HepG2 (cell line): ENCODE measurements around the gene AP2B1. TPM values are rescaled to one million over a fixed set of nuclear protein-coding genes. Genes with fewer than 3 reads are reported as not detected.

Experiments
- ATF4 ChIP-seq, 2 experiments: fragments of 450-650 bp in 1 of 2; sonication (generic) in 1 of 2; formaldehyde crosslinking; IDR thresholded peaks; 2 replicates each; pipeline versions ENCODE4 v1.5.0 to v1.8.0; 2020 to 2022; ENCODE audit warnings: mild to moderate bottlenecking in 1 of 2, missing genetic modification reagents in 1 of 2
- CHCHD3 ChIP-seq: sonication (generic); formaldehyde crosslinking; IDR thresholded peaks from 2 replicates; pipeline ENCODE4 v1.8.0; 2022; ENCODE audit warnings: mild to moderate bottlenecking, missing genetic modification reagents, moderate library complexity
- DZIP1 ChIP-seq: sonication (generic); formaldehyde crosslinking; IDR thresholded peaks from 2 replicates; pipeline ENCODE4 v1.5.0; 2020; ENCODE audit warnings: mild to moderate bottlenecking, missing genetic modification reagents
- NR1H2 ChIP-seq: sonication (generic); formaldehyde crosslinking; IDR thresholded peaks from 2 replicates; pipeline ENCODE4 v1.8.1; 2022; ENCODE audit warnings: low read depth, missing genetic modification reagents, borderline replicate concordance
- REPIN1 ChIP-seq: sonication (generic); formaldehyde crosslinking; IDR thresholded peaks from 2 replicates; pipeline ENCODE4 v1.8.0; 2022; ENCODE audit warnings: missing genetic modification reagents, low read depth, mild to moderate bottlenecking, borderline replicate concordance
- SATB2 ChIP-seq: sonication (generic); formaldehyde crosslinking; IDR thresholded peaks from 2 replicates; pipeline ENCODE4 v1.5.0; 2020; ENCODE audit warnings: missing genetic modification reagents
- SMARCC2 ChIP-seq: fragments of 450-650 bp; IDR thresholded peaks from 2 replicates; pipeline ENCODE4 v1.6.1; 2017; ENCODE audit warnings: antibody characterized with exemption, mild to moderate bottlenecking
- TGIF2 ChIP-seq: IDR thresholded peaks from 2 replicates; pipeline ENCODE4 v1.6.1; 2016; ENCODE audit warnings: control low read depth, missing compliant biosample characterization
- ZNF256 ChIP-seq: sonication (generic); formaldehyde crosslinking; conservative IDR thresholded peaks from 2 replicates; pipeline ENCODE4 v1.4.0; 2020; ENCODE audit warnings: missing genetic modification reagents
- ZNF350 ChIP-seq: sonication (generic); formaldehyde crosslinking; IDR thresholded peaks from 2 replicates; pipeline ENCODE4 v1.4.0; 2020; ENCODE audit warnings: mild to moderate bottlenecking, low read depth, missing genetic modification reagents, borderline replicate concordance
- ZNF512 ChIP-seq: sonication (generic); formaldehyde crosslinking; IDR thresholded peaks from 2 replicates; pipeline ENCODE4 v1.4.0; 2020; ENCODE audit warnings: mild to moderate bottlenecking, missing genetic modification reagents
- ZNF562 ChIP-seq: sonication (generic); formaldehyde crosslinking; IDR thresholded peaks from 2 replicates; pipeline ENCODE4 v1.8.0; 2022; ENCODE audit warnings: missing genetic modification reagents, borderline replicate concordance
- ZNF749 ChIP-seq: sonication (generic); formaldehyde crosslinking; IDR thresholded peaks from 2 replicates; pipeline ENCODE4 v1.8.0; 2022; ENCODE audit warnings: mild to moderate bottlenecking, missing genetic modification reagents, moderate library complexity, borderline replicate concordance
- ZSCAN22 ChIP-seq: sonication (generic); formaldehyde crosslinking; IDR thresholded peaks from 2 replicates; pipeline ENCODE4 v1.4.0; 2020; ENCODE audit warnings: mild to moderate bottlenecking, missing genetic modification reagents
- polyA plus RNA-seq, 8 experiments: library from polyadenylated mRNA; depleted of rRNA in 3 of 8; stranded (reverse) in 7 of 8; unstranded in 1 of 8; fragments of >200 nt; fragmentation: Illumina TruSeq in 4 of 8; extraction: Trizol in 4 of 8; gene quantifications; 2 replicates each; pipeline versions ENCODE4 v1.2.1 to v1.2.3, GENCODE V29; 2011 to 2016; ENCODE audit warnings: low read depth in 4 of 8, missing spikeins in 1 of 8, mixed read lengths in 1 of 8; ENCODE audit not compliant: insufficient read depth in 1 of 8
- total RNA-seq, 5 experiments: library from RNA; depleted of rRNA; stranded (reverse); fragments of >200 nt; fragmentation: Illumina TruSeq; extraction: Trizol; gene quantifications; 2 replicates each; pipeline ENCODE4 v1.2.3, GENCODE V29; 2016; ENCODE audit warnings: low read depth in 1 of 5

Gene AP2B1
- total and polyA plus RNA-seq, 2 of the 13 experiments (the other 11 are each of a cell fraction or from before 2014, with no cell fraction given), result 23.8 to 71.3 TPM

- TF ChIP-seq REPIN1 (CRISPR knock-in tag) (peak; percentile 73; the same call in 1 of the 2 replicates), NR1H2 (CRISPR knock-in tag) (peak; percentile 64; the same call in 1 of the 2 replicates), DZIP1 (CRISPR knock-in tag) (no peak), ZNF350 (peak; percentile 53; the same call in 1 of the 2 replicates), TGIF2 (CRISPR knock-in tag) (no peak), ZSCAN22 (no peak), SMARCC2 (no peak), ZNF512 (CRISPR knock-in tag) (no peak), CHCHD3 (CRISPR knock-in tag) (no peak), ATF4 (CRISPR knock-in tag; IDR thresholded peaks at IDR 0.05) (no peak; a peak in 2 of 4 replicates), ZNF256 (CRISPR knock-in tag) (no peak), SATB2 (0 out of 2 replicates have a peak, but pooled peaks have one; percentile 44), ZNF562 (CRISPR knock-in tag) (no peak), ZNF749 (peak; percentile 88)
Observed at GRCh38 chr17:35764123-35764991, 177.2 kb downstream of the AP2B1 start (continued).
